Activated naive CD8-positive, alpha-beta T cell treated with anti-CD3 and anti-CD28 coated beads for 36 hours (primary cell): ENCODE measurements around the gene CETP. TPM values are rescaled to one million over a fixed set of nuclear protein-coding genes. Genes with fewer than 3 reads are reported as not detected.

Experiments
- DNase-seq: peaks from one replicate; pipeline ENCODE4 v3.0.0; 2021
- H3K27ac Mint-ChIP-seq: one replicate; pipeline ENCODE4 v1.8.0; 2022; ENCODE audit warnings: mild to moderate bottlenecking, moderate library complexity, mixed read lengths
- H3K27me3 Mint-ChIP-seq: one replicate; pipeline ENCODE4 v1.8.0; 2022; ENCODE audit warnings: mild to moderate bottlenecking, mixed read lengths
- H3K36me3 Mint-ChIP-seq: one replicate; pipeline ENCODE4 v1.8.0; 2021; ENCODE audit warnings: mild to moderate bottlenecking, mixed read lengths
- H3K4me1 Mint-ChIP-seq: one replicate; pipeline ENCODE4 v1.8.0; 2021; ENCODE audit warnings: mixed read lengths
- H3K4me3 Mint-ChIP-seq: one replicate; pipeline ENCODE4 v1.8.0; 2022; ENCODE audit warnings: mild to moderate bottlenecking, moderate library complexity, mixed read lengths
- H3K9me3 Mint-ChIP-seq: one replicate; pipeline ENCODE4 v1.8.0; 2022; ENCODE audit warnings: mixed read lengths
- total RNA-seq, 2 experiments: library from RNA; stranded (reverse); gene quantifications; one replicate each; pipeline ENCODE4 v1.2.3, GENCODE V29; 2021

The CETP gene
- total RNA-seq, 2 experiments from 2014 or later: 0.12 TPM; not detected in 1

GRCh38 chr16:57019746-57020145 is 58.0 kb downstream of the CETP start:
- DNase-seq: no peak
- peaks cover 79% of the 10 kb centered on the region for H3K36me3 Mint-ChIP-seq
- H3K27me3 Mint-ChIP-seq: no peaks in the 10 kb centered on the region
- no peaks in the 10 kb centered on the region for H3K9me3 Mint-ChIP-seq
- H3K4me1 Mint-ChIP-seq: peaks cover 67% of the 10 kb centered on the region
- no peak overlapping the region for H3K27ac Mint-ChIP-seq
- no peak overlapping the region for H3K4me3 Mint-ChIP-seq

GRCh38 chr16:57020651-57021050 is 58.9 kb downstream of the CETP start:
- Mint-ChIP-seq H3K9me3 (no peaks in the 10 kb centered on the region), H3K36me3 (peaks cover 75% of the 10 kb centered on the region), H3K4me1 (peaks cover 67% of the 10 kb centered on the region), H3K27ac (no peak overlapping the region), H3K27me3 (no peaks in the 10 kb centered on the region), H3K4me3 (no peak overlapping the region)
- no peak for DNase-seq

- H3K36me3 Mint-ChIP-seq: peaks cover 77% of the 10 kb centered on the region
- no peaks in the 10 kb centered on the region for H3K9me3 Mint-ChIP-seq
- no peak overlapping the region for H3K4me3 Mint-ChIP-seq
- peak overlapping the region; percentile 58 for H3K27ac Mint-ChIP-seq
- no peaks in the 10 kb centered on the region for H3K27me3 Mint-ChIP-seq
- H3K4me1 Mint-ChIP-seq: peaks cover 69% of the 10 kb centered on the region
- no peak for DNase-seq
Measured at GRCh38 chr16:57021757-57022156, 60.0 kb downstream of the CETP start.

- Mint-ChIP-seq H3K4me1 (peaks cover 71% of the 10 kb centered on the region), H3K27ac (peak overlapping the region; percentile 57), H3K9me3 (no peaks in the 10 kb centered on the region), H3K4me3 (peak overlapping the region; percentile 14), H3K36me3 (peaks cover 77% of the 10 kb centered on the region), H3K27me3 (no peaks in the 10 kb centered on the region)
- DNase-seq: peak; percentile 44
Measured at GRCh38 chr16:57022445-57022844, 60.7 kb downstream of the CETP start.

GRCh38 chr16:57023541-57024249 is 61.9 kb downstream of the CETP start:
- H3K36me3 Mint-ChIP-seq: peaks cover 77% of the 10 kb centered on the region
- no peaks in the 10 kb centered on the region for H3K27me3 Mint-ChIP-seq
- peak overlapping the region; percentile 65 for H3K27ac Mint-ChIP-seq
- peak; percentile 84 for DNase-seq
- H3K9me3 Mint-ChIP-seq: no peaks in the 10 kb centered on the region
- peak overlapping the region; percentile 15 for H3K4me3 Mint-ChIP-seq
- H3K4me1 Mint-ChIP-seq: peaks cover 80% of the 10 kb centered on the region

- Mint-ChIP-seq H3K27ac (peak overlapping the region; percentile 4), H3K9me3 (no peaks in the 10 kb centered on the region), H3K4me1 (peaks cover 85% of the 10 kb centered on the region), H3K36me3 (peaks cover 75% of the 10 kb centered on the region), H3K27me3 (no peaks in the 10 kb centered on the region), H3K4me3 (no peak overlapping the region)
- DNase-seq: no peak
Measured at GRCh38 chr16:57024894-57025680, 63.3 kb downstream of the CETP start.

- H3K4me3 Mint-ChIP-seq: no peak overlapping the region
- H3K4me1 Mint-ChIP-seq: peaks cover 81% of the 10 kb centered on the region
- H3K27ac Mint-ChIP-seq: peak overlapping the region; percentile 56
- DNase-seq: no peak
- no peaks in the 10 kb centered on the region for H3K9me3 Mint-ChIP-seq
- H3K36me3 Mint-ChIP-seq: peaks cover 73% of the 10 kb centered on the region
- no peaks in the 10 kb centered on the region for H3K27me3 Mint-ChIP-seq
Measured at GRCh38 chr16:57025941-57026777, 64.4 kb downstream of the CETP start.

- H3K36me3 Mint-ChIP-seq: peaks cover 73% of the 10 kb centered on the region
- H3K9me3 Mint-ChIP-seq: no peaks in the 10 kb centered on the region
- H3K27me3 Mint-ChIP-seq: no peaks in the 10 kb centered on the region
- DNase-seq: no peak
- peaks cover 78% of the 10 kb centered on the region for H3K4me1 Mint-ChIP-seq
- peak overlapping the region; percentile 56 for H3K27ac Mint-ChIP-seq
- H3K4me3 Mint-ChIP-seq: no peak overlapping the region
Measured at GRCh38 chr16:57026778-57027062, 65.0 kb downstream of the CETP start.

GRCh38 chr16:57027067-57027466 is 65.3 kb downstream of the CETP start:
- Mint-ChIP-seq H3K4me3 (no peak overlapping the region), H3K9me3 (no peaks in the 10 kb centered on the region), H3K4me1 (peaks cover 74% of the 10 kb centered on the region), H3K27ac (peak overlapping the region; percentile 56), H3K27me3 (no peaks in the 10 kb centered on the region), H3K36me3 (peaks cover 73% of the 10 kb centered on the region)
- no peak for DNase-seq

GRCh38 chr16:57028086-57028485 is 66.3 kb downstream of the CETP start:
- peaks cover 66% of the 10 kb centered on the region for H3K4me1 Mint-ChIP-seq
- H3K9me3 Mint-ChIP-seq: no peaks in the 10 kb centered on the region
- DNase-seq: no peak
- H3K27ac Mint-ChIP-seq: peak overlapping the region; percentile 36
- no peaks in the 10 kb centered on the region for H3K27me3 Mint-ChIP-seq
- peaks cover 69% of the 10 kb centered on the region for H3K36me3 Mint-ChIP-seq
- no peak overlapping the region for H3K4me3 Mint-ChIP-seq

- Mint-ChIP-seq H3K27me3 (no peaks in the 10 kb centered on the region), H3K4me3 (no peak overlapping the region), H3K36me3 (peaks cover 72% of the 10 kb centered on the region), H3K4me1 (peaks cover 64% of the 10 kb centered on the region), H3K27ac (no peak overlapping the region), H3K9me3 (no peaks in the 10 kb centered on the region)
- no peak for DNase-seq
Measured at GRCh38 chr16:57029161-57030160, 67.7 kb downstream of the CETP start.

- Mint-ChIP-seq H3K27me3 (no peaks in the 10 kb centered on the region), H3K4me3 (no peak overlapping the region), H3K9me3 (no peaks in the 10 kb centered on the region), H3K27ac (no peak overlapping the region), H3K36me3 (peaks cover 77% of the 10 kb centered on the region), H3K4me1 (peaks cover 64% of the 10 kb centered on the region)
- DNase-seq: no peak
Measured at GRCh38 chr16:57030346-57030902, 68.7 kb downstream of the CETP start.

- Mint-ChIP-seq H3K4me1 (peaks cover 69% of the 10 kb centered on the region), H3K9me3 (no peaks in the 10 kb centered on the region), H3K36me3 (peaks cover 82% of the 10 kb centered on the region), H3K4me3 (no peak overlapping the region), H3K27ac (no peak overlapping the region), H3K27me3 (no peaks in the 10 kb centered on the region)
- DNase-seq: no peak
Measured at GRCh38 chr16:57031156-57031555, 69.4 kb downstream of the CETP start.

- H3K27me3 Mint-ChIP-seq: no peaks in the 10 kb centered on the region
- no peak overlapping the region for H3K27ac Mint-ChIP-seq
- H3K36me3 Mint-ChIP-seq: peaks cover 77% of the 10 kb centered on the region
- no peaks in the 10 kb centered on the region for H3K9me3 Mint-ChIP-seq
- H3K4me1 Mint-ChIP-seq: peaks cover 68% of the 10 kb centered on the region
- DNase-seq: no peak
- H3K4me3 Mint-ChIP-seq: no peak overlapping the region
Measured at GRCh38 chr16:57032346-57032745, 70.6 kb downstream of the CETP start.
